ENCODE data around the gene LYPLAL1.

DNA sequence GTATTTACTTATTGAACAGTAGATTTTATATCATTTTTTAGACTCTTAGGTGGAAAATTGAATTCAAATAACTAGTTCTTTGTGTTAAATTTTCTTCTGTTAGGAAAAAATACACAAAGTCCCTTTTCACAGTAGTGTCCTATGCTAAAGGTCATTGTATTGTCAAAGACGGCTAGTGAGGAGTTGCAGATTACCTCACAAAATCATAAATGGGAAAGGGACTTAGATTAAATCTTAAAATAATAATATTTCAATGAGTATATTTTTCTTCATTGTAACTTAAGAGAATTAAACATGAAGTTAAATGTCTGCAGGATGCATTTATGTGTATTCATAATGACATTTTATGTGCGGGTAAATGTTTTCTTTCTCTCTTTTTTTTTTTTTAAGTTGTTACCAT lies 32.7 kb downstream of the LYPLAL1 start:
- TF ChIP-seq, protein P1, sequence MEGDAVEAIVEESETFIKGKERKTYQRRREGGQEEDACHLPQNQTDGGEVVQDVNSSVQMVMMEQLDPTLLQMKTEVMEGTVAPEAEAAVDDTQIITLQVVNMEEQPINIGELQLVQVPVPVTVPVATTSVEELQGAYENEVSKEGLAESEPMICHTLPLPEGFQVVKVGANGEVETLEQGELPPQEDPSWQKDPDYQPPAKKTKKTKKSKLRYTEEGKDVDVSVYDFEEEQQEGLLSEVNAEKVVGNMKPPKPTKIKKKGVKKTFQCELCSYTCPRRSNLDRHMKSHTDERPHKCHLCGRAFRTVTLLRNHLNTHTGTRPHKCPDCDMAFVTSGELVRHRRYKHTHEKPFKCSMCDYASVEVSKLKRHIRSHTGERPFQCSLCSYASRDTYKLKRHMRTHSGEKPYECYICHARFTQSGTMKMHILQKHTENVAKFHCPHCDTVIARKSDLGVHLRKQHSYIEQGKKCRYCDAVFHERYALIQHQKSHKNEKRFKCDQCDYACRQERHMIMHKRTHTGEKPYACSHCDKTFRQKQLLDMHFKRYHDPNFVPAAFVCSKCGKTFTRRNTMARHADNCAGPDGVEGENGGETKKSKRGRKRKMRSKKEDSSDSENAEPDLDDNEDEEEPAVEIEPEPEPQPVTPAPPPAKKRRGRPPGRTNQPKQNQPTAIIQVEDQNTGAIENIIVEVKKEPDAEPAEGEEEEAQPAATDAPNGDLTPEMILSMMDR (conservative IDR thresholded peaks at IDR 0.05 in 1 of 2, IDR thresholded peaks at IDR 0.05 in 1 of 2; ENCODE audit: extremely low read depth in 1 of 2, insufficient read depth in 1 of 2, low read depth in 1 of 2, low read length in 2 of 2): no peak
- no peak for TF ChIP-seq EZH2 (IDR thresholded peaks at IDR 0.05; ENCODE audit: borderline replicate concordance, low read length)

Data from mammary epithelial cell (primary cell).